Heart left ventricle (tissue), 16 donors: ENCODE data around the gene ZNF341. TPM values are rescaled to one million over a fixed set of nuclear protein-coding genes. Genes with fewer than 3 reads are reported as not detected.

ENCODE experiments used
- ATAC-seq, 4 donors: fragments of 200-7000 bp; cut with Tn5 transposase; one replicate each; pipeline ENCODE4 v1.9.1; 2020 to 2022; ENCODE audit warnings: moderate library complexity in 4 of 4, mild to moderate bottlenecking in 3 of 4, moderate number of reproducible peaks in 1 of 4
- DNase-seq, 5 donors: peaks; one replicate each; pipeline ENCODE4 v3.0.0-alpha.2; 2020
- H3K27ac ChIP-seq, 12 donors: fragments of 200-600 bp; sonication (generic) in 4 of 12; one replicate each; pipeline versions ENCODE4 v1.5.0 to v1.8.0; 2016 to 2022; ENCODE audit warnings: mild to moderate bottlenecking in 2 of 12
- H3K27me3 ChIP-seq, 9 donors: fragments of 200-600 bp; sonication (generic) in 2 of 9; one replicate each; pipeline versions ENCODE4 v1.5.1 to v1.8.0; 2016 to 2022; ENCODE audit warnings: mild to moderate bottlenecking in 3 of 9
- H3K36me3 ChIP-seq, 9 donors: fragments of 200-600 bp; sonication (generic) in 2 of 9; one replicate each; pipeline versions ENCODE4 v1.5.0 to v1.8.0; 2018 to 2022; ENCODE audit warnings: mild to moderate bottlenecking in 2 of 9
- H3K4me1 ChIP-seq, 12 donors: fragments of 200-600 bp; sonication (generic) in 4 of 12; one replicate each; pipeline versions ENCODE4 v1.5.0 to v1.8.0; 2016 to 2022; ENCODE audit warnings: mild to moderate bottlenecking in 3 of 12
- H3K4me3 ChIP-seq, 12 donors: fragments of 200-600 bp; sonication (generic) in 4 of 12; one replicate each; pipeline versions ENCODE4 v1.5.0 to v1.8.0; 2017 to 2022; ENCODE audit warnings: mild to moderate bottlenecking in 9 of 12, moderate library complexity in 4 of 12
- H3K9me3 ChIP-seq, 12 donors: fragments of 200-600 bp; sonication (generic) in 4 of 12; one replicate each; pipeline versions ENCODE4 v1.5.0 to v1.8.0; 2016 to 2022; ENCODE audit warnings: mild to moderate bottlenecking in 1 of 12
- POLR2A ChIP-seq, 2 donors: fragments of 450-650 bp; IDR thresholded peaks; one replicate each; pipeline ENCODE4 v1.6.1; 2017; ENCODE audit warnings: antibody characterized with exemption in 2 of 2, mild to moderate bottlenecking in 2 of 2, moderate library complexity in 2 of 2
- WGBS, 4 donors: extraction: QIAGEN DNeasy Blood & Tissue Kit in 2 of 4; methylation state at CpG; one replicate each; pipeline versions ENCODE4 v1.1.5 to v1.1.7; 2013 to 2018; 5-methylcytosine and 5-hydroxymethylcytosine counted together
- intact Hi-C, 10 donors: fragments of 100-400 bp; cut with DNase I; formaldehyde crosslinking; loops; one replicate each; pipeline versions ENCODE4 v1.11.1 to v1.14.2; 2022
- polyA plus RNA-seq, 2 donors: library from polyadenylated mRNA; stranded (reverse); fragments of 200-250 nt; gene quantifications; one replicate each; pipeline ENCODE4 v1.2.3, GENCODE V29; 2013
- total RNA-seq, 9 donors: library from RNA; depleted of rRNA in 2 of 9; stranded (reverse); fragments of >200 nt in 2 of 9; fragmentation: NEBNext Ultra II Directional in 3 of 9; extraction: Animal tissue kit (Norgen Biotek cat#: 25700) in 3 of 9; gene quantifications; one replicate each; pipeline versions ENCODE4 v1.1.0 to v1.2.4, GENCODE V29; 2016 to 2023
- TF ChIP-seq, protein P1 (sequence below), 12 donors: fragments of 200-600 bp; sonication (generic) in 4 of 12; IDR thresholded peaks; one replicate each; pipeline versions ENCODE4 v1.5.0 to v1.8.0; 2018 to 2022; ENCODE audit warnings: antibody characterized with exemption in 12 of 12, mild to moderate bottlenecking in 5 of 12
- donor health status: ischemic (EF 13 %, LVEDD 7.1; RV severe dilation, severe dysfunction).
- donor health status: healthy with polysubstance abuse.
- donor health status: DM: no; HTN: yes; CAD: no.
- donor health status: DM: no; HTN: no; CAD: no.
- donor health status: ischemic (EF 25% LVEDD 6.9; RV normal size, moderate dysfunction).
- donor health status: ischemic (EF 25% LVEDD 5.7; RV mildly dilated, moderate dysfunction).
- donor health status: healthy.
- donor health status: DM: yes; HTN: yes; CAD: no.
- donor health status: ischemic (EF 35%, LVEDD 5.7; RV mildly dilated, moderate dysfunction).
- donor health status: nonischemic (EF 11% LVEDD 7.7; RV severe dilation, severe dysfunction).
- donor health status: DM: yes; HTN: yes; CAD: no.
- donor health status: PGD.
- donor health status: ischemic (EF 29% LVEDD 5.4; RV normal size, mild dysfunction).
- donor health status: nonischemic (EF 23%, LVEDD 6.1; RV moderate dilation, normal function).

ZNF341 gene
- total and polyA plus RNA-seq, 11 donors: 1.2 to 3.3 (median 1.7) TPM

DNA sequence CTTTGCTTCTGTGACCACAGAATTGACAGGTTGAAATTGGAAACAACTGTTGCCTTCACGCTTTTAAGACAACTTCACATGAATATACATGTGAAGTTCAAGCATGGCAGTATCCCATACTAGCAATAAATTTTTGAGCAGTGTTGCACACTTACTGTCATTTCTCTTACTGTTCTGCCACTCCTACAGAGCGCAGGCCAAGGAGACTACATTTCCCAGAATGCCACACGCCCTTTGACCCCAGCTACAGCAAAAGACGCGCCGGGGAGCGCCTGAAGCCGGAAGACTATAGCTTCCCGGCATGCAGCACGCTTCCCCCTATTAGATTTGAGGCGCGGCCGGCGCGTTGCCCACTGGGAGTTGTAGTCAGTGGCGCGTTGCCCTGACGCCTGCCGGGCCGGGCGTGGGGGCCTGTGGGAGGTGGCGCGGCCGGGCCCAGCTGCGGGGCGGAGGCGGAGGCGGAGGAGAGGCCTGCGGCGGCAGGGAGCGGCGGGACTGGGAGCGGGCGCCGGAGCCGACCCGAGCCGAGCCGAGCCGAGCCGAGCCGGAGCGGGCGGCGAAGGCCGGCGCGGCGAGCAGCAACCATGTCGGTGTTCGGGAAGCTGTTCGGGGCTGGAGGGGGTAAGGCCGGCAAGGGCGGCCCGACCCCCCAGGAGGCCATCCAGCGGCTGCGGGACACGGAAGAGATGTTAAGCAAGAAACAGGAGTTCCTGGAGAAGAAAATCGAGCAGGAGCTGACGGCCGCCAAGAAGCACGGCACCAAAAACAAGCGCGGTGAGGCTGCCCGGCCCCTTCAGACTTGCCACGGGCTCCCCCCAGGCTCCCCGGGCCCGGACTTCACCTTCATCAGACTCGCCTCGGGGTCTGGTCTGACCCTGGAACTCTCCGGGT, 79.3 kb downstream of the ZNF341 start, which contains the start of gene CHMP4B:
CHMP4B (plus strand) TSS at position 464 of the 891 bp plus-strand sequence; CDS start at position 585, 121 bp downstream.
- peak in 1 of 2 donors; percentile 90 for TF ChIP-seq POLR2A (IDR thresholded peaks at IDR 0.05)
- TF ChIP-seq, protein P1, sequence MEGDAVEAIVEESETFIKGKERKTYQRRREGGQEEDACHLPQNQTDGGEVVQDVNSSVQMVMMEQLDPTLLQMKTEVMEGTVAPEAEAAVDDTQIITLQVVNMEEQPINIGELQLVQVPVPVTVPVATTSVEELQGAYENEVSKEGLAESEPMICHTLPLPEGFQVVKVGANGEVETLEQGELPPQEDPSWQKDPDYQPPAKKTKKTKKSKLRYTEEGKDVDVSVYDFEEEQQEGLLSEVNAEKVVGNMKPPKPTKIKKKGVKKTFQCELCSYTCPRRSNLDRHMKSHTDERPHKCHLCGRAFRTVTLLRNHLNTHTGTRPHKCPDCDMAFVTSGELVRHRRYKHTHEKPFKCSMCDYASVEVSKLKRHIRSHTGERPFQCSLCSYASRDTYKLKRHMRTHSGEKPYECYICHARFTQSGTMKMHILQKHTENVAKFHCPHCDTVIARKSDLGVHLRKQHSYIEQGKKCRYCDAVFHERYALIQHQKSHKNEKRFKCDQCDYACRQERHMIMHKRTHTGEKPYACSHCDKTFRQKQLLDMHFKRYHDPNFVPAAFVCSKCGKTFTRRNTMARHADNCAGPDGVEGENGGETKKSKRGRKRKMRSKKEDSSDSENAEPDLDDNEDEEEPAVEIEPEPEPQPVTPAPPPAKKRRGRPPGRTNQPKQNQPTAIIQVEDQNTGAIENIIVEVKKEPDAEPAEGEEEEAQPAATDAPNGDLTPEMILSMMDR (IDR thresholded peaks at IDR 0.05): no peak
- Histone ChIP-seq H3K36me3 (peaks cover 0 to 14% (median 0%) of the 10 kb centered on the region in 9 donors), H3K9me3 (no peaks in the 10 kb centered on the region), H3K4me1 (peaks cover 4 to 49% (median 36%) of the 10 kb centered on the region in 12 donors), H3K27ac (peak within 1 kb of the TSS; percentile 76 to 98 (median 94)), H3K27me3 (no peaks in the 10 kb centered on the region), H3K4me3 (peak within 1 kb of the TSS; percentile 75 to 99 (median 91))
- intact Hi-C loops: loop anchor here in 3 of 10 donors (1.0 to 10.0 kb wide), 4 partner anchors 79 to 301 kb away; partner anchors contain the start of genes RALY (in 3 of the 3), EIF2S2 (in 1 of the 3) and ZNF341 (in 1 of the 3)
- DNase-seq: peak; percentile 99 to 100 (median 99)
- 0 to 1% (median 0%) methylated on average over 49 to 71 of the region's 71 CpGs for WGBS, 4 donors
- ATAC-seq: peak; percentile 97 to 99 (median 98)

DNA sequence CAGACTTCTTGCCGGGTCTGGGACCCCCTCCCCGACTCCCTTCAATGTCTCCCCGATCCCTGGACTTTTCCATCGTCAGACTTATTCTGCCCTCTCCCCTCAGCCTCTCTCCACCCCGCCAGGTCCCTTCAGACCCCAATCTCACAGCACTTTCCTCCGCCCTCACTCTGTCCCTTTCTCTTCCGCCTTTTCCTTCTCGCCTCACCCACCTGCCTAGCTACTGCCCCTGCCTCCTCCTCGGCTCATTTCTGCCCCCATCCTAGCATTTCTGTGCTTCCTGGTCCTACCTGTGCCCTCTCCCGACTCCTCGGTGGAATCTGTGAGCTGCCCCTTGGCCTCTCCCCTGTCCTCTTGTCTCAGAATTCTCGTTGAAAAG, 80.0 kb downstream of the ZNF341 start:
- peaks cover 4 to 54% (median 37%) of the 10 kb centered on the region in 12 donors for H3K4me1 ChIP-seq
- 0 to 1% (median 1%) methylated on average over 12 of the region's 12 CpGs for WGBS, 4 donors
- intact Hi-C loops: loop anchor here in 3 of 10 donors (1.0 to 10.0 kb wide), 4 partner anchors 79 to 301 kb away; partner anchors contain the start of genes RALY (in 3 of the 3), EIF2S2 (in 1 of the 3) and ZNF341 (in 1 of the 3)
- no peak for DNase-seq
- H3K27me3 ChIP-seq: no peaks in the 10 kb centered on the region
- no peak for TF ChIP-seq POLR2A (IDR thresholded peaks at IDR 0.05)
- TF ChIP-seq, protein P1 (IDR thresholded peaks at IDR 0.05): no peak
- peak overlapping the region; percentile 76 to 98 (median 94) for H3K27ac ChIP-seq
- ATAC-seq: peak in 1 of 4 donors; percentile 2
- H3K4me3 ChIP-seq: peak overlapping the region; percentile 75 to 99 (median 91)
- no peaks in the 10 kb centered on the region for H3K9me3 ChIP-seq
- peaks cover 0 to 15% (median 0%) of the 10 kb centered on the region in 9 donors for H3K36me3 ChIP-seq

- H3K4me1 ChIP-seq: peaks cover 4 to 59% (median 42%) of the 10 kb centered on the region in 12 donors
- peak in 3 of 4 donors; percentile 43 to 62 (median 50) for ATAC-seq
Observed at GRCh38 chr20:33812152-33812849, 80.5 kb downstream of the ZNF341 start.

More at GRCh38 chr20:33812152-33812849, 80.5 kb downstream of the ZNF341 start:
- intact Hi-C loops: loop anchor here in 1 of 10 donors (5.0 to 10.0 kb wide), 2 partner anchors 80 to 182 kb away; partner anchors contain the start of genes RALY and ZNF341
- DNase-seq: peak in 3 of 5 donors; percentile 51 to 81 (median 63)
- Histone ChIP-seq H3K4me3 (peak overlapping the region; percentile 75 to 99 (median 91)), H3K36me3 (peaks cover 0 to 15% (median 0%) of the 10 kb centered on the region in 9 donors), H3K9me3 (no peaks in the 10 kb centered on the region), H3K27me3 (no peaks in the 10 kb centered on the region), H3K27ac (peak overlapping the region; percentile 76 to 98 (median 94))
- 6 to 8% (median 7%) methylated on average over 14 of the region's 14 CpGs for WGBS, 4 donors
- TF ChIP-seq POLR2A (IDR thresholded peaks at IDR 0.05): no peak
- TF ChIP-seq, protein P1 (IDR thresholded peaks at IDR 0.05): no peak
